SK-N-MC (cell line): ENCODE data around the gene NFAT5.

Experiments
- FOXP2 ChIP-seq: optimal IDR thresholded peaks from 2 replicates; pipeline ENCODE3; 2011; ENCODE audit warnings: mild to moderate bottlenecking, moderate library complexity; ENCODE audit not compliant: insufficient read depth; ENCODE audit errors: extremely low read length, control extremely low read depth
- POLR2AphosphoS5 ChIP-seq: IDR thresholded peaks from 2 replicates; pipeline ENCODE4 v1.6.1; 2012; ENCODE audit warnings: mild to moderate bottlenecking, low read depth, low read length, borderline replicate concordance

DNA sequence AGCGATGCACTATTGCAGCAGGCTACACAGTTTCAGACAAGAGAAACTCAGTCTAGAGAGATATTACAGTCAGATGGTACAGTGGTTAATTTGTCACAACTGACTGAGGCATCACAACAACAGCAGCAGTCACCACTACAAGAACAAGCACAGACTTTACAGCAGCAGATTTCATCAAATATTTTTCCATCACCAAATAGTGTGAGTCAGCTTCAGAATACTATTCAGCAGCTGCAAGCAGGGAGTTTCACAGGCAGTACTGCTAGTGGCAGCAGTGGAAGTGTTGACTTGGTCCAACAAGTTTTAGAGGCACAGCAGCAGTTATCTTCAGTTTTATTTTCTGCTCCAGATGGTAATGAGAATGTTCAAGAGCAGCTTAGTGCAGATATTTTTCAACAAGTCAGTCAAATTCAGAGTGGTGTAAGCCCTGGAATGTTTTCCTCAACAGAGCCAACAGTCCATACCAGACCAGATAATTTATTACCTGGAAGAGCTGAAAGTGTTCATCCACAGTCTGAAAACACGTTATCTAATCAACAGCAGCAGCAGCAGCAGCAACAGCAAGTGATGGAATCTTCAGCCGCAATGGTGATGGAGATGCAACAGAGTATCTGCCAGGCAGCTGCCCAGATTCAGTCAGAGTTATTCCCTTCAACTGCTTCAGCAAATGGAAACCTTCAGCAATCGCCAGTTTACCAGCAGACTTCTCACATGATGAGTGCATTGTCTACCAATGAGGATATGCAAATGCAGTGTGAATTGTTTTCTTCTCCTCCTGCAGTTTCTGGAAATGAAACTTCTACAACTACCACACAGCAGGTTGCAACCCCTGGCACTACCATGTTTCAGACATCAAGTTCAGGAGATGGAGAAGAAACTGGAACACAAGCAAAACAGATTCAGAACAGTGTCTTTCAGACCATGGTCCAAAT lies 126.5 kb downstream of the NFAT5 start:
- TF ChIP-seq FOXP2 (no peak), POLR2AphosphoS5 (no peak)
